ENCODE measurements around the gene KANSL3.
A peak's percentile ranks its signal among the peaks of the same experiment; 100 is the strongest.
"Not testable (repeated sequence)": the region's sequence is repeated elsewhere in the genome, so short reads cannot be mapped to it uniquely, and the experiment has no call there.

Gene KANSL3

GRCh38 chr2:96555146-96555610 is 82.9 kb downstream of the KANSL3 start:
- DNase-seq, result no peak

- peak; percentile 54 for DNase-seq
Measured at GRCh38 chr2:96554293-96555145, 83.6 kb downstream of the KANSL3 start.

GRCh38 chr2:96553957-96554292 is 84.2 kb downstream of the KANSL3 start:
- DNase-seq, result not testable (repeated sequence)

- DNase-seq, result no peak
Measured at GRCh38 chr2:96553176-96553956, 84.7 kb downstream of the KANSL3 start.

- no peak for DNase-seq
Measured at GRCh38 chr2:96552315-96553175, 85.6 kb downstream of the KANSL3 start.

GRCh38 chr2:96551605-96552314 is 86.4 kb downstream of the KANSL3 start:
- DNase-seq, result no peak

- no peak for DNase-seq
Measured at GRCh38 chr2:96550787-96551604, 87.1 kb downstream of the KANSL3 start.

- no peak for DNase-seq
Measured at GRCh38 chr2:96549967-96550786, 87.9 kb downstream of the KANSL3 start.

GRCh38 chr2:96549466-96549785 is 88.7 kb downstream of the KANSL3 start:
- no peak for DNase-seq

GRCh38 chr2:96548558-96549465 is 89.3 kb downstream of the KANSL3 start:
- DNase-seq, result no peak

- DNase-seq, result no peak
Measured at GRCh38 chr2:96547731-96548171, 90.4 kb downstream of the KANSL3 start.

- no peak for DNase-seq
Measured at GRCh38 chr2:96547203-96547641, 90.9 kb downstream of the KANSL3 start.

GRCh38 chr2:96546797-96547196 is 91.3 kb downstream of the KANSL3 start:
- no peak for DNase-seq

- DNase-seq, result no peak
Measured at GRCh38 chr2:96546321-96546720, 91.8 kb downstream of the KANSL3 start.

All from NCI-H1436 (cell line).